NCI-H345 treated with DMSO at 0.1 percent for 48 hours (cell line): ENCODE measurements around the gene LGR5.
"Not testable (repeated sequence)": the region's sequence is repeated elsewhere in the genome, so short reads cannot be mapped to it uniquely, and the experiment has no call there.

ENCODE experiments used
- DNase-seq: peaks from one replicate; lab custom pipeline; 2025; ENCODE audit not compliant: unreplicated experiment; lab: John Stamatoyannopoulos, UW

LGR5 gene

DNA sequence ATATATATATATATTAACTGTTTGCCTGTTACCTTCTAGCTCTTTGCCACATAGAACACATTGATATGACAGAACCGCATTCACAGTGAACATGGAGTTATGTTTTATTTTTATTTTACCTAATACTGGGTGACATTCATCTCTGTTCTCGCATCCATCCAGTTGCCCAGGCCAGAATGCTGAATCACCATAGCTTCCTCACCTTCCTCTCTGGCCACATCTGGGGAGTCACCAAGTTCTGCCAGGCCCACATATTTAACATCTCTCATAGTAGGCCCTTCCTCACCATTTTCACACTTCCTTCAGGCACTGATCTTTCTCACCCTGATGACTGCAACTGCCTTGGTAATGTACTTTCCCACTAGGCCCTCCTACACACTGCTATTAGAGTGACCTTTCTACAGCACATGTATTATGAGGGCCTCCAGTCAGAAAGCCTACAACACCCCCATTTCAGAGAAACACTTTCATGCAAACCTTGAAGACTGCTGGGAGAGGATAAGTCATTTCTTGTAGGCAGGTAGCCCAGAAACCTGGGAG, 106.8 kb downstream of the LGR5 start:
- no peak for DNase-seq

DNA sequence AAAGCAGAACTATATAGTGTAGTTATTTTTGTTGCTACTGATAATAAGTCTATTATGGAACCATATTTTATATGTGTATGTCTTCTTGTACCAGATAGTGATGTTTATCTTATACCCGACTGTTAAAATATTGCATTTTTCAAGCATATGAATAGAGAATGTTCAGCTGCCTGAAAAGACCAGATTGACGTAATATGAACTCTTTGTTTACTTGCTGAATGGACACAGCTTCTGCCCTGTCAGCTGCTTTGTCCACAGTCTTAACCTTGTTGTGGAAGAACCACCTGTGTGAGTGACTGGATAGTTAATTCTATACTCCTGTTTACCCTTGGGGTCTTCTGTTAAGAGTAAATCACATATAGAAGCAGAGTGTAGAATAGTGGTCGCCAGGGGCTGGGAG, 109.3 kb downstream of the LGR5 start:
- no peak for DNase-seq

DNA sequence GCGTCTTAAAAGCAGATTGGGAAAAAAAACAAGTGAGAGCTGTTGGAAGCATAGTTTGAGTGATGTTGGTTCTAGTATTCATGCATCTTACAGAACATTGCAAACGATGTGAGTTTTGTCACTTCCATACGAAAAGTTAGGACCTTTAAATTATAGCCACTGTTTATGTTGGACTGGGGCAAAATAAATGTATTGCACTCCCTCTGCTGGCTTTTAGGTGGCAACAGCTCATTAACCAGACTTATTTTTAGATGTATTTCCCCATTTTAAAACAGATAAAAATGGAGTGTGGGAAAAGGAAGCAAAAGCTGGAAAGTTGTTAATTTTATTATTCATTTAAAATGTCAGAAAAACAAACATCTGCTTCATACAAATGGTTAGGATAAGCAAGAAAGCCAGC, 111.9 kb downstream of the LGR5 start:
- DNase-seq: peak; percentile 14

DNA sequence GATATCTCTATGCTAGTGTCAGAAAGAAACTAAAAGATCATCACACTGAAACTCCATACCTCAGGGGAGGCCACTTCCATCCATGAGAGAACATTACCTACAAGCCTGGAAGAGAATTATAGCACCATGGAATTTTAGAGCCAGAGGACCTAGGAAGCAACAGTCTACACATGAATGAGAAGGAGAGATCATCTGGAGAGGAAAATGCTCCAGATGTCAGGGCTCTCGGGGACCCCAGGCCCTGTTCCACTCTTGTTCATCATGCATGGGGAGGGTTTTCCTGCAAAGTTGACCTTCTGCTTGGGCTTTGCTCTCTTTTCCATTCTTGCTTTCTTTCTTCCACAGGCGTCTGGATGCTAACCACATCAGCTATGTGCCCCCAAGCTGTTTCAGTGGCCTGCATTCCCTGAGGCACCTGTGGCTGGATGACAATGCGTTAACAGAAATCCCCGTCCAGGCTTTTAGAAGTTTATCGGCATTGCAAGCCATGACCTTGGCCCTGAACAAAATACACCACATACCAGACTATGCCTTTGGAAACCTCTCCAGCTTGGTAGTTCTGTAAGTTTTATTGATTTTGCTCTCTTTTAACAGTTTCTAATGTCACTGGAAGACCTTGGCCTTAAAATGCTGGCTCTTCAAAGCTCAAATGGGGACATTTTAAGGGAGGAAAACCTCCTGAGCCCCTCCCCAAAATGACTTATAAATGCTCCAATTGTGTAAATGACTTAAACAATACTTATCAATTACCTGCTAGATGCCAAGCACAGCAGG, 113.3 kb downstream of the LGR5 start:
- no peak for DNase-seq

DNA sequence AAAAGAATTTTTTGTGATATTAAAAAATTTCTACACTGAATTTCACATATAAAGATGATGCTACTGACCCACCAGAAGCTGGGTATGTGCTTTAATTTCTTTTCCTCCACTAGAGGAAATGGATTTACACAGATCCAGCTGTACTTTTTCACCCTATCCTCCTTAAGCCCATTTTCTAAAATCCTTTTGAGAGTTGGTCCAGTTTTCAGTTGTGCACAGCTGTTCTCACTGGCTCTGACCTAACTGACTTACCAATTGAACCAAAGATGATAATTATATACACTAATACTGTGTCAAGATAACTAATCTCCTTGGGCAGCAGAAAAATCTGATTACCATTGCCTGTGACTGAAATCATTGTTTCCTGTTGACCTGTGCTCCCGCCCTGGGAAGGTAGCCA, 115.6 kb downstream of the LGR5 start:
- DNase-seq: no peak

DNA sequence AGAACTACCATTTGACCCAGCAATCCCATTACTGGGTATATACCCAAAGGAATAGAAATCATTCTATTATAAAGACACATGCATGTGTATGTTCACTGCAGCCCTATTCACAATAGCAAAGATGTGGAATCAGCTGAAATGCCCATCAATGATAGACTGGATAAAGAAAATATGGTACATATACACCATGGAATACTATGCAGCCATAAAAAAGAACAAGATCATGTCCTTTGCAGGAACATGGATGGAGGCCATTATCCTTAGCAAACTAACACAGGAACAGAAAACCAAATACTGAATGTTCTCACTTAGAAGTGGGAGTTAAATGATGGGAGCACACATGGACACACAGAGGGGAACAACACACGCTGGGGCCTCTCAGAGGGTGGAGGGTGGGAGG, 116.2 kb downstream of the LGR5 start:
- not testable (repeated sequence) for DNase-seq

DNA sequence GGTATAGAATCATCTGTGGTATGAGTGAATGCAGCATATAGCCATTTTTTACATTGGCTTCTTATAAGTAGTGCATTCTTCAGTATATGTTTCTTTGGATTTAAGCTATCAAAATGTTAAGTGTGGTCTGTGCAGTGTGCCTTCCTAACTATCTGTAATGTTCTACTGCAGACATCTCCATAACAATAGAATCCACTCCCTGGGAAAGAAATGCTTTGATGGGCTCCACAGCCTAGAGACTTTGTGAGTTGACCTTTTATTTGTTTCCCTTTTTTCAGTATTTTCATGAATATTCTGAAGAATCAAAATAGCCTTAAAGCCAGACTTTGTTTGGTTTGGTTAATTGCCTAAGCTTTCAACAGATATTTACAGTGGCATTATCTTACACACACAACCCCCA, 116.8 kb downstream of the LGR5 start:
- no peak for DNase-seq

DNA sequence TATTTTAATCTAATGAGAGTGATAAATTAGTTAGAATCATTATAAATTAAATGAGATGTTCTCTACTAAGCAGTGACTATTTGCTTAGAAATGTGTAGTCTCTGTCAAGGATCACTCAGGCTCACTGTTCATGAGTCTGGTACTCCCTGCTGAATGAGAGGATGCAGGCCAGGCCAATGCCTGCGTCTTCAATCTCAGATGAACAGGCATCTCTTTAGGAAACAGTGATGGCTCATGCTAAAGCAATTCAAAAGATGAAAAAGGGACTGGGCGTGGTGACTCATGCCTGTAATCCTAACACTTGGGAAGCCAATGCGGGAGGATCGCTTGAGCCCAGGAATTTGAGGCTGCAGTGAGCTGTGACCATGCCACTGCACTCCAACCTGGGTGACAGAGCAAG, 117.3 kb downstream of the LGR5 start:
- no peak for DNase-seq

DNA sequence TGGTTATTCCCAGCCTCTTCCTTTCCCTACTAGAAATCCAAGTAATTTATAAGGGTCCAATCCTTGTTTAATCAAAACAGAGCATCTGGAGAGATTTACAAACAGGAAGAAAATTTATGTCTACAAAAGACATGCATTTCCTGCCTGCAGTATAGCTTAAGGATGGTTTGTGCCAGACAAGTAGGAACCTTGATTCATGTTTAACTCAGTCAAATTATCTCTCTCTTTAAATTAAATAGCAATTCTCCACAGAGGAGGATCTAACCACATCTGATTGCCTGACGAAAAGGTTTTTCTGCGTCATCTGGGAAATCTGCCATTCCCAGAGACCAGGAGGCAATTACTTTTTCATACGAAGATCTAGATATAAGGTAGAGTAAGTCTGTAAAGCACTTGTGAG, 118.8 kb downstream of the LGR5 start:
- DNase-seq: no peak

DNA sequence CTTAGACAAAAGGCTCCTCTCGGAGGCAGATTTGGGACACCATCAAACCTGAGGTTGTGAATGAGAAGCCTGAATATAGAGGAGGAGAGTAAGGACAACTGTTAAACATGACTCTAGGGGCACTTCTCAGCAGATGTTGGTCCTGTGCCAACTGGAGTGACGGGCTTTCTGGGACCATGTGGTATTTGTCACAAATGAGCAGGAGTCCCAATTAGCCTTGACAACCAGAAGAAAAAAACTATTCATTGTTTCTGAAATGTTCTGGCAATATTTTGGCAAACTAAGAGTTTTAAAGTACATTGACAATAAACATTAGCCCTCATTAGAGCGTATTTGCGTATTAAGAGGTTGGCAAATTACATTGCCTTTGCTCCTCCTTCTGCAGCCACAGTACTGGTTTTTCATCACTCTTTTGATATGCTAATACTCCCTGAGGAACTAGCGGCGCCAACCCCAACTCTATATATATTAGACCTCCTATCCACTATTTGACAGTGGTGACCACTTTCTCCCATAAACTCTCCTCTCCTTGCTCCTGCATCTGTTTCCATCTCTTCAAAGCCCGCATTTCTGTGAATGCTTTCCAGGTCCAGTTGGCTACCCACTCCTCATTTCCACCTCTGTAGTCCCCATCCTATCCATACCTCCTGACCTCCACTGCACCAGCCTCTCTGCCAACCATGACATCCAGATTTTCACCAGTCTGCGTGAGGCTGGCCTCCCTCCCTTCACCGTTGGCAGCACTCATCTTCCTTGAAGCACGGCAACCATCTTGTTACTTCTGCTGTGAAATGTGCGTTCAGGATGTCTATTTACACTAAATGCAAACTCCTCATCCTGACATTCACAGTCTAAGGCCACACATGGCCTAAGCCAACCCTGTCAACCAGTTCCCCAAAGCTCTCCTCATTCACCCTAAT, 123.3 kb downstream of the LGR5 start:
- DNase-seq: no peak

DNA sequence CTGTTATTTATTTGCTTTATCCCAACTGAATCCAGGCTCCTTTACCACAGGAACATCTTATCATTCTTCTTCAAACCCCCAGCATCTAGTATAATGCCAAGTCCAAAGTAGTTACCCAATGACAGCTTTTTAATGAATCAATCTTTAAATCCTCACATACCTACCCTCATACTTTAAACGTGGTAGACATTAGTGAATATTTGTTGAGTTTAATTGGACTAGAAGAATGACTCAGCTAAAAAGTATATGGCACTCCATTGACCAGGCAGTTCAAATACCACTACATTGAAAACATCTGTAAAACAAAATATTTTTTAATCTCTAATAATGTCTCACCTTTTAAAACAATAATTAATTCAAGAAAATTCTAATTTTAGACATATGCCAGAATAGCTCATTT, 125.9 kb downstream of the LGR5 start:
- DNase-seq: no peak

DNA sequence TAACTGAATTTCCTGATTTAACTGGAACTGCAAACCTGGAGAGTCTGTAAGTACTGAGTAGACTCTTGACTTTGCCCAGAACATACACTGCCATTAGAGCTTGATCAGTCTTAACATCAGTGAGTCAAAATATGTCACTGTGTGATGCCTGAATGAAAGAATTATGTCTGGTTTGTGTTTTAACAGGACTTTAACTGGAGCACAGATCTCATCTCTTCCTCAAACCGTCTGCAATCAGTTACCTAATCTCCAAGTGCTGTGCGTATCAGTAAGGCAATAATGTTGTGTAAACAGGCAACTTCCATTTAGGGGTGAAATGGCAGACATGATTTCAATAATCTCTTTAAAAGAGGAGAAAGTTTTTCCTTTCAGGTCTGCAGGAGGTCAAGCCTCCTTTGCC, 127.1 kb downstream of the LGR5 start:
- no peak for DNase-seq

DNA sequence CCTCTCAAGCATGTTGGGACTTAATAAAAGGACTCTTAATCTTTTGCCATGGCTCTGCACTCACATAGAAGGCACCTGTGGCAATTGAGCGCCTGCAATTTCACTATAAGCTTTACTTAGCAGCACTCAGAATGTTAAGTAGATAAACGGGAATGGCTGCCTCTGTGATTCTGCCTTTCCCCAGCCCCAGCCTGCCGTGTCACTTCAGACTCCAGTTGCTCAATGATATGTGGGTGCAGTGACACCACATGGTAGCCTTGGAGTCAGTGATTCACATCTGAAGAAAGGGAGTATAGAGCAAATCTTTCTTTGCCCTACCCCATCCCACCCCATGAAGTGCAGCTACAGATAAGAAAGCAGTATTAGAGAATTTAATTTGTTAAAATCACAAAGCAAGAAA, 127.9 kb downstream of the LGR5 start:
- DNase-seq: no peak

DNA sequence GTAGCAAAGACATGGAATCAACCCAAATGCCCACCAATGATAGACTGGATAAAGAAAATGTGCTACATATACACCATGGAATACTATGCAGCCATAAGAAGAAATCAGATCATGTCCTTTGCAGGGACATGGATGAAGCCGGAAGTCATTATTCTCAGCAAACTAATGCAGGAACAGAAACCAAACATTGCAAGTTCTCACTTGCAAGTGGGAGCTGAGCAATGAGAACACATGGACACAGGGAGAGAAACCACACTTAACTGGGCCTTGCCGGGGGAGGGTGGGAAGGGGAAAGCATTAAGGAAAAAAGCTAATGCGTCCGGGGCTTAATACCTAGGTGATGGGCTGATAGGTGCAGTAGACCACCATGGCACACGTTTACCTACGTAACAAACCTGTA, 130.3 kb downstream of the LGR5 start:
- not testable (repeated sequence) for DNase-seq

DNA sequence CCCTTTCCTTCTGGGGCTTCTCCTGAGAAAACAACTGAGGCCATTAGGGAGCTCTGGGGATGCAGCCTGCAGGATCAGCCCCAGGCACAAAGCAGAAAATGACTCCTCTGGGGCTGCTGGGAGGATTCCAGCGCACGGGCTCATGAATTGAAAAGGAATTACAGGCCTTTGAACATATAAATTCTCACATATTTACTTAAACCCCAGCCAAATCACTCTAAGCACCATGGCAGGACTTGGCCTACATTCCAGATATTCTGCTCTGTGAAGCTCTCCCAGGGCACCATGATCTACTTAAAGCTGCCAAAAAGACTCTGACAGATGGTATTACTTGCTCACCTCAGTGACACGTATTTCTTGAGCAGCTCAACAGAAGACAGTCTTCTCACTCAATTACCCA, 136.9 kb downstream of the LGR5 start:
- no peak for DNase-seq

DNA sequence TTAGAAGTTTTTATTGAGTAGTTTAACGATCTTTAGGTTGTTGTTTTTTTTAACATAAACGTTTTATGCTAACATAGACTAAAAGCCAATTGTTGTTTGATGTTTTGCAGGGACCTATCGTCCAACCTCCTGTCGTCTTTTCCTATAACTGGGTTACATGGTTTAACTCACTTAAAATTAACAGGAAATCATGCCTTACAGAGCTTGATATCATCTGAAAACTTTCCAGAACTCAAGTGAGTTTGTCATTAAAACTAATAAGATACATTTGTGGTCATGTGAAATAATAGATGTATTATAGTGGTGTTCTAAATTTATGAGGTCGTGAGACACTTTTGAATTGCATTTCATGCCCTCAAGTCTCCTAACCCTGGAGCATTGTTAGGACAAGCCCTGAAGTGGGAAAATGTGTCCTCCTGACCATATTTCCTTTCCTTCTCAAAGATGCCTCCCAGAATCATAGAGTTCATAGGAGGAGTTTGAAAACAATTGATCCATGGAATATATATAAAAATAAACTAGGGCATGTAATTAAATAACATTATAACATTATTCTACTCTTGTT, 139.2 kb downstream of the LGR5 start:
- no peak for DNase-seq

DNA sequence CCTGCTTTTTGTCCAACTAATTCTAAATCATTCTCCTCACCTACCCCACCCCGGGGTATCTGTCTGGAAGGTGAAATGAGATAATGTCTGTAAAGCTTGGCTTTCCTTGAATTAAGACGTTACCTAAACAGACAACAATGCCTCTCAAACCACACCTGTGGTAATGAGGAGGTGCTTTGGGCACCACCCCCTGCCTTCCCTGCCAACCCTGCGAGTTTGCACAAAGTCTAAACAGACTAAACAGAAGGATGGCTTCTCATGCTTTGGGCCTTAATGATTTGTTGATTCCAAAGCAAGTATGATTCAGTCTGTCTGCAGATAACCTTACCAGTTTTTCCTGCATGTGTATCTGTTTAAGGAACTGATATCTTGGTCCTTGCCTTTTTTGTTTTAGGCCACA, 141.6 kb downstream of the LGR5 start:
- DNase-seq: no peak

DNA sequence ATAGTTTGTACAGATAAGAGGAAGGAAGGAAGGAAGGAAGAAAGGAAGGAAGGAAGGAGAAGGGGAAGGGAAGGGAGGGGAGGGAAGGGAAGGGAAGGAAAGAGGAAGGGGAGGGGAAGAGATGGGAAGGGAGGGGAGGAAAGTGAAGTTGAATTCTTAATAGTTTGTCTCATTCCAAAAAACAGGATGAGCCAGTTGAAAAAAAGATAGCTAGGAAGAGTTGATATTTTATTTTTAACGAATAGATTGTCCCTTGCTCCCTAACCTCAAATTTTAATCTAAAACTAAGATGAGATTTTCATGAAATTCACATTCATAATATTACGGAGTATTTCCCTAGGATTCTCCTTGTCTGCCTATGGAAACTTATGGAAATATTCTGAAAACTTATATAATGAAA, 143.3 kb downstream of the LGR5 start:
- no peak for DNase-seq

DNA sequence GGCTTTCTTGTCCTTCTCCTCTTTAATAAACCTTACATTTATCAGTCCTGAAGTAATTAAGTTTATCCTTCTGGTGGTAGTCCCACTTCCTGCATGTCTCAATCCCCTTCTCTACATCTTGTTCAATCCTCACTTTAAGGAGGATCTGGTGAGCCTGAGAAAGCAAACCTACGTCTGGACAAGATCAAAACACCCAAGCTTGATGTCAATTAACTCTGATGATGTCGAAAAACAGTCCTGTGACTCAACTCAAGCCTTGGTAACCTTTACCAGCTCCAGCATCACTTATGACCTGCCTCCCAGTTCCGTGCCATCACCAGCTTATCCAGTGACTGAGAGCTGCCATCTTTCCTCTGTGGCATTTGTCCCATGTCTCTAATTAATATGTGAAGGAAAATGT, 144.8 kb downstream of the LGR5 start:
- DNase-seq: no peak

DNA sequence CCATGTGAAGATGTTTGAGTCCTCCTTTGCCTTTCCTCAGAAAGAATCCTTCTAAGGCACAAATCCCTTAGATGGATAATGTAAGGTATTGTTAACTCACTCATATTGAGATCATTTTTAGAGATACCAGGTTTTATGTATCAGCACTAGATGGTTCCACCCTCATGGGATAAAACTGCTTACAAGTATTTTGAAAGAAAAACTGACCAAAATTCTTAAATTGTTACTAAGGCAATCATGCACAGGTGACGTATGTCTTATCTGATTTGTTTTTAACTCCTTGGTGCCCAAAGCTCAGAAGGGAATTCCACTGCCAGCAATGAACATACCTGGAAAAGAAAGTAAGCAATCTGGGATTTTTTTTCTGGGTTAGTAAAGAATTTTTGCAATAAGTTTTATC, 145.6 kb downstream of the LGR5 start:
- no peak for DNase-seq

DNA sequence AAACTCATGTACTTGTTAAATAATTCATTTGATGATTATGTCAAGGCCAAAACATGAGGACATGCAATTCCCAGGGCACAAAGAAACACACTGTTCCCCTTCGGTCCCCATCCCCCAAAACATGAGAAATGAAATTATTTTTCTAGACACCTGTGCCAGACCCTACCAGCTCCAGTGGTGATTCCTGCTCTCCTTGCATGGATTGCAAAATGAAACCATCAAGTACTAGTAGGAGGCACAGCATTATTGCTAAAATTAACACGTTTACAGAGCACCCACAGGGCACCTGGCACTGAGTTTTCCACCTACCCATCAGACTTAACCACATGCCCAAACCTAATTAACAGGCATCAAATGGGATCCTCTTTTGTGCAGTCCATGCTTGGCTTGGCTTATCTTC, 147.4 kb downstream of the LGR5 start:
- no peak for DNase-seq

DNA sequence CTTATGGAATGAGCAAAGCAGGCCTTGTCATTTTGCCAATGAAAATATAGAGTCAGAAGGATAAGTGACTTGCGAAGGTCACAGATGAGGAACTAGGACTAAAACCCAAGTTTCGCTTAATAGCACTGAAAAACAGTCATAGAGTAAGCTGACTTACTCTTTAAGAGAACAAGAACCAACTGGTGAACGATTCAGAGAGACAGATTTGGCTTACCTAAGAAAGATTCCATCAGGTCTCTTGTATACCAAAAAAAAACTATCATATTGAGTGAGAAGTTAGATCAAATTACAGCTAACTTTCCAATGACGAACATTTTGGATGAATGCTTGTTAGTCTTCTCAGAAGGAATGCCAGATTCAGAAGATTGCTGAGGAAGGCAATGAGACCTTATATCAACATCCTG, 149.9 kb downstream of the LGR5 start:
- no peak for DNase-seq
